IgD-negative memory B cell (primary cell): ENCODE results near the gene FAM193A. TPM values are rescaled to one million over a fixed set of nuclear protein-coding genes. Genes with fewer than 3 reads are reported as not detected.
"Not testable (repeated sequence)": the region's sequence is repeated elsewhere in the genome, so short reads cannot be mapped to it uniquely, and the experiment has no call there.

Source experiments
- H3K27ac Mint-ChIP-seq, 3 donors: one replicate each; pipeline ENCODE4 v1.8.0; 2020 to 2022; ENCODE audit warnings: mild to moderate bottlenecking in 3 of 3, mixed read lengths in 3 of 3, moderate library complexity in 1 of 3
- H3K27me3 Mint-ChIP-seq: one replicate; pipeline ENCODE4 v1.8.0; 2021; ENCODE audit warnings: mixed read lengths
- H3K36me3 Mint-ChIP-seq: one replicate; pipeline ENCODE4 v1.8.0; 2020; ENCODE audit warnings: mild to moderate bottlenecking, mixed read lengths
- H3K4me1 Mint-ChIP-seq, 3 donors: one replicate each; pipeline ENCODE4 v1.8.0; 2020 to 2022; ENCODE audit warnings: mixed read lengths in 3 of 3, mild to moderate bottlenecking in 1 of 3
- H3K4me3 Mint-ChIP-seq, 4 donors: one replicate each; pipeline ENCODE4 v1.8.0; 2020 to 2022; ENCODE audit warnings: mild to moderate bottlenecking in 4 of 4, mixed read lengths in 4 of 4, moderate library complexity in 3 of 4
- H3K9me3 Mint-ChIP-seq, 3 donors: one replicate each; pipeline ENCODE4 v1.8.0; 2020 to 2021; ENCODE audit warnings: mixed read lengths in 3 of 3, mild to moderate bottlenecking in 1 of 3
- polyA plus RNA-seq: library from polyadenylated mRNA; unstranded; fragments of 300-500 nt; fragmentation: Illumina TruSeq; gene quantifications from one replicate; pipeline ENCODE4 v1.2.3, GENCODE V29; 2021

Gene FAM193A
- polyA plus RNA-seq, 1 donor from 2014 or later: 6.3 TPM

DNA sequence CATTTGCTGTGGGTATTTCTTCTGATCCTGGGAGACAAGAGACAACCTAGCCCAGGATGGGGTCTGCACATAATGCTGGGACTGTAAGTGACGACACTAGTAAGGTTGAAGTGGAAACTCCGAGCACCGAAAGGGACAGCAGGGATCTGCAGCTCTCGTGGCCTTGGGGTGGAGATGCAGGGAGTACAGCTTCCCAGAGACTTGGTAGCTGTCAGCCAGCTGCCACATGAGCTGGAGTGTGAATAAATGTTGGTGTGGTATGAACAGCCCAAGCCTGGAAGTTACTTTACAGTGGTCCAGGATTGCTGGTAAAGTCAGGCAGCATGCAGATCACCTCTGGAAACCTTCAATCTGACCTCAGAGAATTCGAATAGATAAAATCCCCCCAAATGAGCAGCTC, 97.6 kb downstream of the FAM193A start:
- Mint-ChIP-seq H3K36me3 (no peaks in the 10 kb centered on the region), H3K9me3 (no peaks in the 10 kb centered on the region), H3K4me3 (no peak overlapping the region), H3K27me3 (no peaks in the 10 kb centered on the region), H3K27ac (no peak overlapping the region), H3K4me1 (no peaks in the 10 kb centered on the region)

DNA sequence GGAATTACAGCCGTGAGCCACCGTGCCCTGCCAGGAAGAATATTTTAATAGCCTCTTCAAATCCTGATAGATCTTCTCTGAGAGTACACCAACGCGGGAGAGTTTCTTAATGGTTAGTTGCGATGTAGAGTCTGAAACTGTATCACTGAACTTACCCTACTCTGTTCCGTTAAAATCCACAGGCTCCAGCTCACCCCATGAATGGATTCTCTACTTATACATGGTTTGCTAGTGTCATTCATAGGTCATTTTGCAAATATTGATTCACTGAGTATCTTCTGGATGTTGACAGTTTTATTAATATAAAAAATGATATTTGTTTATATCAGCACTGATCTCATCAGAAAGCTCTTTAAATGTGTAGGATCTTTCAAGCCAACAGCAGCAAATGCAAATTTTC, 99.9 kb downstream of the FAM193A start:
- Mint-ChIP-seq H3K27ac (no peak overlapping the region), H3K27me3 (no peaks in the 10 kb centered on the region)

DNA sequence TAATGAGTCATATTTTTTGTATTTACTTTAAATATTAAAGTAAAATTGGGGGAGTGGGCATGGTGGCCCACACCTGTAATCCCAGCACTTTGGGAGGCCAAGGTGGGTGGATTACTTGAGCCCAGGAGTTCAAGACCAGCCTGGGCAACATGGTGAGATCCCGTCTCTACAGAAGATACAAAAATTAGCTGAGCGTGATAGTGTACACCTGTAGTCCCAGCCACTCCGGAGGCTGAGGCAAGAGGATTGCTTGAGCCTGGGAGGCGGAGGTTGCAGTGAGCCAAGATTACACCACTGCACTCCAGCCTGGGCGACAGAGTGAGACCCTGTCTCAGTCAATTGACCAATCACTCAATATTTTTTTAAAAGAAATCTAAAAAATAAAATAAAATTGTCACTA, 100.5 kb downstream of the FAM193A start:
- H3K36me3 Mint-ChIP-seq, H3K4me1 Mint-ChIP-seq, H3K27me3 Mint-ChIP-seq, H3K4me3 Mint-ChIP-seq, H3K9me3 Mint-ChIP-seq, H3K27ac Mint-ChIP-seq: not testable (repeated sequence)

More for the DNA sequence above, 99.9 kb downstream of the FAM193A start:
- H3K4me1 Mint-ChIP-seq: no peaks in the 10 kb centered on the region
- no peaks in the 10 kb centered on the region for H3K9me3 Mint-ChIP-seq
- peak overlapping the region in 1 of 4 donors; percentile 28 for H3K4me3 Mint-ChIP-seq
- H3K36me3 Mint-ChIP-seq: no peaks in the 10 kb centered on the region

DNA sequence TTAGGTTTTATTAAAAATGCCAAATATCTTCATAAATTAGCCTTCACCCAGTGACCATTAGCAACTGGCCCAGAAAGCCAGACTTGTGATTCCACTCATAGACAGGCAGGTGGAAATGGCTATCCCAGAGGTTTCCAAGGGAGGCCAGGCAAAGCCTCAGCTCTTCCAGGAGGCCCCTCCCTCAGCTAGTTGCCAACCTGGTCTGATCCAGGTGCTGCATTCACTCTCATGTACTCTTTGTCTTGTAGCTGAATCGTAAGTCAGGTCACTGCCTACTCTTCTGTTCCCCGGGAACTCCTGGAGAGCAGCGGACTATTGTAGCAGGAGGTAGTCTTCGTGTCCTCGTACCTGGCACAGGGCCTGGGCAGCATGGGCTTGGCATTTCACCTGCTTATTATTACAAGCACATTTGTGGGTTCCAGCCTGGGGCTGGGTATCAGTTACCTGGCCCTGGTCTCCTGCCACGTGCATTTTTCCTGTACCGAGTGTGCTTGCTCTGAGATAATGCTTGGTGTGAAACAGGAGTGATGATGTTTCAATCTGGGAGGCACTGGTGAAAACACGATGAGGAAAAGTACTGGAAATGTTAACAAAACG, 101.6 kb downstream of the FAM193A start:
- H3K4me1 Mint-ChIP-seq: no peaks in the 10 kb centered on the region
- peak overlapping the region in 1 of 3 donors; percentile 10 for H3K27ac Mint-ChIP-seq
- H3K27me3 Mint-ChIP-seq: no peaks in the 10 kb centered on the region
- no peaks in the 10 kb centered on the region for H3K9me3 Mint-ChIP-seq
- H3K4me3 Mint-ChIP-seq: no peak overlapping the region
- no peaks in the 10 kb centered on the region for H3K36me3 Mint-ChIP-seq

DNA sequence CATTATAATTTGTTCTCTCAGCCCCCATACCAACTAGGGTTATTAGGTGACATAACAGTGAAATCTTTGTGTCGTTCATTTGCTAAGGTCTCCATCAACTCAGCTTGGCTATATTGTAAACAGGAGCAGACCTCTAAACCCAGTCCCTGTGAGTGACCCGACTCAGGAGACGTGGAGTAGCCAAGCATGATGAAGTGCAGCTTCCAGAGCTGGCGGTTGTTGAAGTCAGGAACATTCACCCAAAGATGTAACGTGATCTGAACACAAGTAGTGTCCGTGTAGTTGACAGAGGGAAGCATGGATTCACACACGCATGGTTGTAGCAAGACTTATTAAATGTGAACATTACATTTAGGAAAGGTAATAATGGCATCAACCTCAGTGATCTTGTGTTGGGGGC, 102.3 kb downstream of the FAM193A start:
- Mint-ChIP-seq H3K27me3 (no peaks in the 10 kb centered on the region), H3K4me1 (no peaks in the 10 kb centered on the region), H3K27ac (peak overlapping the region in 1 of 3 donors; percentile 28), H3K36me3 (no peaks in the 10 kb centered on the region), H3K9me3 (no peaks in the 10 kb centered on the region), H3K4me3 (no peak overlapping the region)

DNA sequence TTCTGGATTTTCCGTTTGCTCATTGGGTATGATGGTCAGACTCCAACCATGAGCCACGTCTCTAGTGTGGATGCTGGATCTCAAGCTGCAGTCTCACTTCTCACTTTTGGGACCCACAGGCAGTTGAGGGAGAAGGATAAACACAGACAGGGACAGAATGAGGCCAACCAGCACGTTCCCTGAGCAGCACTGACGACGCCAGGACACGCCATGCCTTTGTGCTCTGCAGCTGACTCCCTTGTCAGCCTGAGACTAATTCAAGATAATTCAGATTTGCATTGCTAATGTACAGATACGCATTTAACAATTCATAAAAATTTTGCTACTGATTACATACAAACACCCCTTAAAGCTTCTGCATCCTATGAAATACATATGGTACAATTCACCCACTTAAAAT, 106.5 kb downstream of the FAM193A start:
- peaks cover 4% of the 10 kb centered on the region for H3K36me3 Mint-ChIP-seq
- no peak overlapping the region for H3K27ac Mint-ChIP-seq
- H3K27me3 Mint-ChIP-seq: no peaks in the 10 kb centered on the region
- H3K4me1 Mint-ChIP-seq: no peaks in the 10 kb centered on the region
- H3K9me3 Mint-ChIP-seq: no peaks in the 10 kb centered on the region
- no peak overlapping the region for H3K4me3 Mint-ChIP-seq

DNA sequence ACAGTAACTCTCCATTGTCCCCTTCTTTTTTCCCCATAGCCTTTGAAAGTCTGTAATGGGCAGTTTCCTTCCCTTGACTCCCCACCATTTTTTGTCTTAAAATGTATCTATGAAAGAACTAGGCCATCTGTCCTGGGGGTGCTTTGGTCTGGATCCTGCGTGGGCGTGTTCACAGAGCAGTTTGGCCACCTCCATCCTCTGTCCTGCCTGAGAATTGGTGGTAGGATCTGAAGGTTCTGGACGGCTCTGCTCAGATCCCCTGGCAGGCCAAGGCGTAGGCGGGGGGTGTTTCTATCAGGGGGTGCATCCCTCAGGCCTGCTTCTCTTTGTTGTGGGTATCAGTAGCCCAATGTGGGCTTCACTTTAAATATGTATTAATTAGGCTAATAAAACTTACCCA, 107.1 kb downstream of the FAM193A start:
- H3K27ac Mint-ChIP-seq: no peak overlapping the region
- no peaks in the 10 kb centered on the region for H3K4me1 Mint-ChIP-seq
- H3K4me3 Mint-ChIP-seq: no peak overlapping the region
- peaks cover 4% of the 10 kb centered on the region for H3K36me3 Mint-ChIP-seq
- no peaks in the 10 kb centered on the region for H3K9me3 Mint-ChIP-seq
- H3K27me3 Mint-ChIP-seq: no peaks in the 10 kb centered on the region

DNA sequence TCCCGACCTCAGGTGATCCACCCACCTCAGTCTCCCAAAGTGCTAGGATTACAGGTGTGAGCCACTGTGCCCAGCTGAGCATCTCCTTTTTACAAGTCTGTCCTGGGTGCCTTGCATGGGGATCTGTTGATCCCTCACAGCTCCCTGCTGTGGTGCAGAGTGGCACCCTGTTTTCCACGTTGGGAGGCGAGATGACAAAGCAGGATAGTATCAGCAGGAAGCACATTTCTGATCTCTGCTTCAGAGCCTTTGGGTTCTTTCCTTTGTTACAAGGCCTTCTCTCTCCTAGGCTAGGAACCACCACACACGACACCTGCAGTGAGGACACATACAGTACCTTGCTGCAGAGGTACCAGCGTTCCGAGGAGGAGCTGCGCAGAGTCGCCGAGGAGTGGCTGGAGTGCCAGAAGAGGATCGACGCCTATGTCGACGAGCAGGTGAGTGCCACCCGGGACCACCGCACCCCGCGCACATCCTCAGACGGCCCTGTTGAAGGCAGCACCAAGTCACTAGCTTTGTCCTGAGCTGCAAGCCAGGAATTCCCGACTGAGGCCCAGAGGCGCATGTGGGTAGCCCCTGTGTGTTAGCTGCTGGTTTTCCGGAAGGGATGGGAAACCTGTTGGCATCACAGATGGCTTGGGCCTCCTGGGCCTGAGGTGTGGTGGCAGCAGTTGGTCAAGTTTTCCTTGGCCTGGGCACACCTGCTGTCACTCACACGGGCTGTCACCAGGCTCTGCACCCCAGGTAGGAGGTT, 110.1 kb downstream of the FAM193A start:
- Mint-ChIP-seq H3K4me1 (peaks cover 0 to 3% (median 2%) of the 10 kb centered on the region in 3 donors), H3K4me3 (no peak overlapping the region), H3K27ac (no peak overlapping the region), H3K9me3 (no peaks in the 10 kb centered on the region), H3K36me3 (peaks cover 10% of the 10 kb centered on the region), H3K27me3 (no peaks in the 10 kb centered on the region)

DNA sequence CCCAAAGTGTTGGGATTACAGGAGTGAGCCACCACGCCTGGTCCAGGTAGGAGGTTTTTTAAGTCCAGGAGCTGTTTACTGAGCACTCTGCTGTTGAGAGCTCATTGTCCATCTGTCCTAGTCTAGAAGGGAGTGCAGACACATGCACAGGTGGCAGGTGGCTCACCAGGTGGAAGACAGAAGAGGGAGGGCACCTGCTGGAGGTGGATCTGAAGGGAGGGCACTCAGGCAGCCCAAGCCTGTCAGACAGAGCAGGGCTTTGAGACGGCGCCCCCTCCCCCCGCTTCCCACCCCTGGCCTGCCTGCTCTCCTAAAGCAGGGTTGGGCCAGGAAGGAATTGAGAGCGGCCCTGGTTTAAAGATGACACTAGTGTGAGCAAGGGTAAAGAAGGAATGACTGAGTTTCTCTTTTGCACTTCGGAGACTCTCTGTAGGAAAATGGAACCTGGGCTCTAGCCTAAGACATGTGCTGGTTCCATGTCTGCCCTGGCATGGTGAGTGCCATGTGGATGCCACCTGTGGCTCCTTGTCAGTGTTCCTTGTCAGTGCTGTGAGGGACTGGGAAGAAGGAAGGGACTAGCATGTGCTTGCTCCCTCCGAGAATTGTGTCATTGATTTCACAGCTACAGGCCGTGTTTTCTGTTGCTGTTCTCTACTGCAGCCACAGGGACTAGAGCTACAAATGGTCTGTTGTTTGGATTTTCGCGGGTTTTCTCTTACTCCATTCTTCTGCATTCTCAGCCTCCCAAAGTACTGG, 111.1 kb downstream of the FAM193A start:
- Mint-ChIP-seq H3K9me3 (no peaks in the 10 kb centered on the region), H3K27ac (no peak overlapping the region), H3K4me1 (peaks cover 0 to 9% (median 7%) of the 10 kb centered on the region in 3 donors), H3K27me3 (no peaks in the 10 kb centered on the region), H3K36me3 (peaks cover 11% of the 10 kb centered on the region), H3K4me3 (no peak overlapping the region)

DNA sequence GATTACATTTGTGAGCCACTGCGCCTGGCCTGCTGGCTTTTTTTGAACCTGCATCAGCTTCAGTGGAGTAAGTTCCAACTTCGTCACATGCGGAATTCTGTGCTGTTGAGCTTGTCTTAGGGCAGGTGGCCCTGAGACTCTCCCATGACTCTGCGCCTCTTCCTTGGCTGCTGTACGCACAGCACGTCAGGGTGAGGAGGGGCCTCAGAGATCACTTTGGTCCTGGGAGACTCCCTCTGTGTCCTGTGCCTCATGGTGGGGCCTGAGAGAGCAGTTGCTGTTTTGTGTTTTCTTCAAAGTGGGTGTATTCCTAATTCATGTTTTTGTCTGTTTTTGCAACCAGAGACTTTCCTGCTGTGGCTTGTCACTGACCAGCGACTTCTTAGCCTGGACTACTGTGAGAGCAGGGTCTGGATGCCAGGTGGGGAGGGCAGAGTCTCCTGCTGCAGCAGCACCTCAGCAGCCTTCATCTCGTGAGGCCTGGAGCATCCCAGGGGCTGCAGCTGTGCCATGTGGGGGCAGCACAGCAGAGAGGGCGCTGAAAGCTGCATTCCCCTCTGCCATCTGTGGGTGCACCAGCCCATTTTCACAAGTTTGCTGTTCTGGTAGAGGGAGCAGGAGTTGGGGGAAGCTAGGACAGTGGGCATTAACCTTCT, 111.8 kb downstream of the FAM193A start:
- peaks cover 0 to 11% (median 8%) of the 10 kb centered on the region in 3 donors for H3K4me1 Mint-ChIP-seq

DNA sequence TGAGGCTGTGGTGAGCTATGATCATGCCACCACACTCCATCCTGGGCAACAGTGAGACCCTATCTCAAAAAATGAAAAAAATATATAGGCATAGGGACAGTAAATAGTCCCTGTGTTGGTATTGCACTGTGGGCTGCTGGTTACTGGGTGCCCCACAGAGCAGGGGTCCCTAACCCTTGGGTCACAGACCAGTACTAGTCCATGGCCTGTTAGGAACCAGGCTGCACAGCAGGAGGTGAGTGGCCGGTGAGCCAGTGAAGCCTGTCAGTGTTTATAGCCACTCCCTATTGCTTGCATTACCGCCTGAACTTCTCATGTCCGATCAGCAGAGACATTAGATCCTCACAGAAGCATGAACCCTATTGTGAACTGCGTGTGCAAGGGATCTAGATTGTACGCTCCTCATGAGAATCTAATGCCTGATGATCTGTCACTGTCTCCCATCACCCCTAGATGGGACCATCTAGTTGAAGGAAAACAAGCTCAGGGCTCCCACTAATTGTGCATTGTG, 113.2 kb downstream of the FAM193A start:
- Mint-ChIP-seq H3K36me3 (peaks cover 14% of the 10 kb centered on the region), H3K4me3 (no peak overlapping the region), H3K4me1 (peaks cover 0 to 11% (median 10%) of the 10 kb centered on the region in 3 donors), H3K9me3 (no peaks in the 10 kb centered on the region), H3K27ac (no peak overlapping the region), H3K27me3 (no peaks in the 10 kb centered on the region)

More for the DNA sequence above, 111.8 kb downstream of the FAM193A start:
- no peak overlapping the region for H3K27ac Mint-ChIP-seq
- H3K4me3 Mint-ChIP-seq: no peak overlapping the region
- no peaks in the 10 kb centered on the region for H3K9me3 Mint-ChIP-seq
- H3K36me3 Mint-ChIP-seq: peaks cover 12% of the 10 kb centered on the region
- no peaks in the 10 kb centered on the region for H3K27me3 Mint-ChIP-seq

DNA sequence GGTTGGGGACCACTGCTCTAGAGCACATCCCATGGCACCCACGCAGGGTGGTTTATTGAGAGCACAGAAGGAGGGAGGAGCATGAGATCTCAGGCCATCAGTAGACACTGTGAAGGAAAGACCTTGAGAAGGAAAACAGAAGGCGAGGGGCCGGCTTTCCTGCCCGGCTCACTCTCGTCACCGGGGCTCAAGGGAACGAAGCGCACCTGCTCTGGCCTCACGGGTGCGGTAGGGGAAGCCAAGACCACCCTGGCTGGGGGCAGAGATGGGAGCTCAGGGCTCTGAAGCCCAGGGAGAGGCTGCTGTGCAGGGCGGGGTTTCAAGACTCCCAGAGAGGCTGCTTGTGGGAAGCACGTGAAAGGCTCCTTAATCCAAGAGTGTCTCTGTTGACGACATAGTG, 113.8 kb downstream of the FAM193A start:
- Mint-ChIP-seq H3K9me3 (no peaks in the 10 kb centered on the region), H3K4me1 (peaks cover 0 to 11% (median 10%) of the 10 kb centered on the region in 3 donors), H3K36me3 (peaks cover 14% of the 10 kb centered on the region), H3K4me3 (no peak overlapping the region), H3K27ac (no peak overlapping the region), H3K27me3 (no peaks in the 10 kb centered on the region)

DNA sequence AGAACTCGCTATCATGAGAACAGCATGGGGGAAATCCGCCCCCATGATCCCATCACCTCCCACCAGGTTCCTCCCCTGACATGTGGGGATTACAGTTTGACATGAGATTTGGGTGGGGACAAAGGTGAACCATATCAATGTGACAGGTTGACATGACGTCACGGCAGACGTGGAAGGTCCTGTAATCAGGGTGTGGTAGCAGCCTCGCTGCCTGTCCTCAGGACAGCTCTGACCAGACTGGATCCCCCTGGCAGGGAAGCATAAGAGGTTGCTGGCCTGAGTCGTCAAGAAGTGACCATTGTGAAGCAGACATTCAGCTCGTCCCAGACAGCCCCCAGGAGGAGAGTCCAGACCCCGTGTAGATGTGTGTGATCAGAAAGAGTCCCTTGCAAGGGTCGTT, 115.1 kb downstream of the FAM193A start:
- Mint-ChIP-seq H3K27me3 (no peaks in the 10 kb centered on the region), H3K4me1 (peaks cover 0 to 11% (median 10%) of the 10 kb centered on the region in 3 donors), H3K9me3 (no peaks in the 10 kb centered on the region), H3K4me3 (no peak overlapping the region), H3K36me3 (peaks cover 14% of the 10 kb centered on the region), H3K27ac (peak overlapping the region in 2 of 3 donors; percentile 23 to 95)

DNA sequence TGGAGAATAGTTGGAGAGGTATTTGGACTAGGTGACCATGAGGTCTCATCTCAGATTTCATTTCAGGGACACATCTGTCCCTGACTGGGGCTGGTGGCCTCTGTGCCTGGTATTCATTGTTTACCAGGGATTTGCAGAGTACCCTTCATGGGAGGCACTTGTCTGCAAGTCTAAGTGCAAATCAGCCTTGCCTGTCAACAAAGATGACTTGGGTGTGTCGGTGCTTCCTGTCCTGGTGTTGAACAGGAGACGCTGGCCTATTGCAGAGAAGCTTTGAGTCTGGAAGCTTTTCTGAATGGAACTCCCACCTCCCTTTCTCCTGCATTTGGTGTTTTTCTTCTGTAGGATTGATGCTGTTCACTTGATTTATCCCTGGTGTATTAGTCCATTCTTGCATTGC, 115.6 kb downstream of the FAM193A start:
- Mint-ChIP-seq H3K27me3 (no peaks in the 10 kb centered on the region), H3K4me3 (no peak overlapping the region), H3K36me3 (peaks cover 14% of the 10 kb centered on the region), H3K27ac (peak overlapping the region; percentile 23 to 95 (median 59)), H3K9me3 (no peaks in the 10 kb centered on the region), H3K4me1 (peaks cover 0 to 11% (median 10%) of the 10 kb centered on the region in 3 donors)
